ENCODE data around the gene MED16.
"Not testable (repeated sequence)": the region's sequence is repeated elsewhere in the genome, so short reads cannot be mapped to it uniquely, and the experiment has no call there.

The MED16 gene

GRCh38 chr19:888581-889385, 4.2 kb downstream of the MED16 start:
- peak; percentile 41 for DNase-seq (ENCODE audit: low read depth, low spot score)

DNA sequence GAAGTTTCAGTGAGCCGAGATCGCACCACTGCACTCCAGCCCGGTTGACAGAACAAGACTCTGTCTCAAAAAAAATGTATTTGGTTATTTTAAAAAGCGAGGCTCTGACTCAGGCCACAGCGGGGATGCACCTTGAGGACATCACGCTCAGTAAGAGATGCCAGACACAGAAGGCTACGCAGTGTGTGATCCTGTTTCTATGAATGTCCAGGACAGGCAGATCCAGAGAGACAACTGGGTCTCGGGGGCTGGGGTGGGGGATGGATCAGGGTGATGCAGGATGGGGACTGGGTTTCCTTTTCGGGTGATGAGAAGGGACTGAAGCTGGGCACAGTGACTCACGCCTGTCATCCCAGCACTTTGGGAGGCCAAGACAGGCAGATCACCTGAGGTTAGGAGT, 5.4 kb downstream of the MED16 start:
- DNase-seq (ENCODE audit: low read depth, low spot score) = no peak

GRCh38 chr19:887072-887471, 5.9 kb downstream of the MED16 start:
- DNase-seq (ENCODE audit: low read depth, low spot score) = no peak

- no peak for DNase-seq (ENCODE audit: low read depth, low spot score)
Observed at GRCh38 chr19:885536-886224, 7.3 kb downstream of the MED16 start.

DNA sequence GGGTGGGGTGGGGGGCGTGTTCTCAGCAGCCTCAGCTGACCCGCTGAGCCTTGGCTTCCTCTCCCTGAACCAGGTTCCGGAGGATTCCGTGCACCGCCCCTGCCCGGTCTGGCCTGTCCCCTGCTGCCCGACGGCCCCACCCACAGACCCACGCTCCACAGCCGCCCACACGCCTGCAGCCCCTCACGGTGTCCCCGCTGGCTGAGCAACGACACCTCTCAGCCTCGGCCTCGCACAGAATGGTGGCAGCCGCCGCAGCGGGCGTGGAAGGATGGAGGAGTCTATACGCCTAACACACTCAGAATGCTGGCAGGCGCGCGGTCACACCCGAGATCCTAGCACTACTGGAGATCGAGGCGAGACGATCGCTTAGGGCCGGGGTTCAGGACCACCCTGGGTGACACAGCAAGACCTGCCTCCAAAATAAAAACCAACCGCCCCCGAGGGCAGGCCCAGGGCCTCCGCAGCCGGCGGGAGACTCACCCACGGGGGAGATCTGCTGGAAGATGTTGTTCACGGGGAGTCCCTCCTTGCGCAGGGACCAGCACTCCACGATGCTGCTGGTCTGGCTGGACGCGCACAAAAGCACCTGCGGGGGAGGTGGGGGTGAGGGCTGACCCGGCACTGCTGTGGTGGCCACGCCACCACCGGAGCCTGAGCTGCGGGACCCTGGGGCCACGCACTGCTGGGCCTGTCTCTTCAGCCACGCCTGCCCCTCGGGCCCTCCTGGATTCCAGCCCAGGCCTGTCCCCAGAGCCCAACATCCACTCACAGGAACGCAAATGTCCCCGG, 8.4 kb downstream of the MED16 start:
- DNase-seq (ENCODE audit: low read depth, low spot score) = no peak

DNA sequence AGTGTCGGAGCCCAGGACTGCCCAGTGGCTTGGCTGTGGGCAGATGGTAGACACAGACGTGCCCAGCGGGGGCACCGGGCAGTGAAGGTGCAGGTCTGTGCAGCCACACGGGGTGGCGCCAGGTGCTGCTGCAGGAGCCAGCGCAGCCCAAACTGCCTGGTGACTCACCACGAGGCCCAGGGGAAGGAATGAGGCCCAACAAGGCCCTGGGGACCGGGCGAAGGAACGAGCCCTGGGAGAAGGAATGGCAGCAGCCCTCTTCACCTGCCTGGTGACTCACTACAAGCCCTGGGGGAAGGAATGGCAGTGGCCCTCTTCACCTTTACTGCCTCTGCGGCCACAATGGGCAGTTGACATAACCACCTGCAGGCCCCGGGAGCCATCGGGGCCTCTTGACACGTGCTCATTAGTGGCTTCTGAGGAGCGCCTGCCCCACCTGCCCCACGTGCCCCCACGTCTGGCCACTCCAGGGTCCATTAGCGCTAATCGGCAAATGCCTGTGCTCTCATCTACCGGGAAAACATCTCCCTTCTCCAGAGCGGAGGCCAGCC, 9.3 kb downstream of the MED16 start:
- no peak for DNase-seq (ENCODE audit: low read depth, low spot score)

DNA sequence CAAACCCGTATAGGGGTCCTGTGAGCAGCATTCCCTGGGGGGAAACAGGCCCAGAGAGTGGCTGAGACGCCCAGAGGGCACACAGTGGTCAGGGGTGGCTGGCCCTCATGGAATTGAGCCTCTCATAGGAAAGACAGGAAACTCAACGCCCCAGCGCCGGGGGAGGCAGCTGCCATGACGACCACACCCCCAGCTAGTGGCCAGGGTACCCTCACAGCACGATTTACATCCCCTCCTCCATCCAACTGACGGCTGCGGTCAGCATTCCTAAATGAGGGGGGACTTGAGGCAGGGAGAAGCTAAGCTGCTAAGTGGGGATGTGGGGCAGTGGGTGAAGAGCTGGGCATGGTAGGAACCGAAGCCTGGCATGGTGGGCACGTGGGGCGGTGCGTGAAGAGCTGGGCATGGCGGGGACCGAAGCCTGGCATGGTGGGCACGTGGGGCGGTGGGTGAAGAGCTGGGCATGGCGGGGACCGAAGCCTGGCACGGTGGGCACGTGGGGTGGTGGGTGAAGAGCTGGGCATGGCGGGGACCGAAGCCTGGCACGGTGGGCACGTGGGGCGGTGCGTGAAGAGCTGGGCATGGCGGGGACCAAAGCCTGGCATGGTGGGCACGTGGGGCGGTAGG, 10.0 kb downstream of the MED16 start:
- DNase-seq (ENCODE audit: low read depth, low spot score) = no peak

GRCh38 chr19:881385-882071, 11.5 kb downstream of the MED16 start:
- no peak for DNase-seq (ENCODE audit: low read depth, low spot score)

DNA sequence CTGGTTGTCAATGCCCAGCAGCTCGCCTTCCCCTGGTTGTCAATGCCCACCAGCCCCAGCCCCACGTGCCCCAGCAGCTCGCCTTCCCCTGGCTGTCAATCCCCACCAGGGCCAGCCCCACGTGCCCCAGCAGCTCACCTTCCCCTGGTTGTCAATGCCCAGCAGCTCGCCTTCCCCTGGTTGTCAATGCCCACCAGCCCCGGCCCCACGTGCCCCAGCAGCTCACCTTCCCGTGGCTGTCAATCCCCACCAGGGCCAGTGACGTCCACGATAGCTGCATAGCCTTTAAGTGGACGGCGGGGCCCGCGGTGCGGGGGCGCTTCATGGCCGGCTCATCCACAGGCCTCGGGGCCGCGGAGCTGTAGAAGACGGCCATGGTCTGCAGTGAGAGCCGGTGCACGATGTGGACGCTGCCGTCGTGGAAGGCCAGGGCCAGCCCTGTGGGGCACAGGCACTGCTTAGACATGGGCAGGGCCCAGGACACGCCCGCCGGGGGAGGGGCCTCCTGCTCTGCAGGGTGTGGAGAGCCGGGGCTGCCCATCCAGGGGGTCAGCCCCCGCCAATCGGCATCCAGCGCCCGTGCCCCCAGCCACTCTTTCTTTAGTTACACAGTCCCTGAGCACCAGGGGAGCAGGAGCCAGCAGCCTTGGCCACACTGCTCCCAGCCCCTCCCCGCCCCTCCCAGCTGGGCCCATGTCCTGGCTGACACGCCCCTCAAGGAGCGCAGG, 13.1 kb downstream of the MED16 start:
- no peak for DNase-seq (ENCODE audit: low read depth, low spot score)

- not testable (repeated sequence) for DNase-seq (ENCODE audit: low read depth, low spot score)
Observed at GRCh38 chr19:878751-879561, 14.0 kb downstream of the MED16 start.

DNA sequence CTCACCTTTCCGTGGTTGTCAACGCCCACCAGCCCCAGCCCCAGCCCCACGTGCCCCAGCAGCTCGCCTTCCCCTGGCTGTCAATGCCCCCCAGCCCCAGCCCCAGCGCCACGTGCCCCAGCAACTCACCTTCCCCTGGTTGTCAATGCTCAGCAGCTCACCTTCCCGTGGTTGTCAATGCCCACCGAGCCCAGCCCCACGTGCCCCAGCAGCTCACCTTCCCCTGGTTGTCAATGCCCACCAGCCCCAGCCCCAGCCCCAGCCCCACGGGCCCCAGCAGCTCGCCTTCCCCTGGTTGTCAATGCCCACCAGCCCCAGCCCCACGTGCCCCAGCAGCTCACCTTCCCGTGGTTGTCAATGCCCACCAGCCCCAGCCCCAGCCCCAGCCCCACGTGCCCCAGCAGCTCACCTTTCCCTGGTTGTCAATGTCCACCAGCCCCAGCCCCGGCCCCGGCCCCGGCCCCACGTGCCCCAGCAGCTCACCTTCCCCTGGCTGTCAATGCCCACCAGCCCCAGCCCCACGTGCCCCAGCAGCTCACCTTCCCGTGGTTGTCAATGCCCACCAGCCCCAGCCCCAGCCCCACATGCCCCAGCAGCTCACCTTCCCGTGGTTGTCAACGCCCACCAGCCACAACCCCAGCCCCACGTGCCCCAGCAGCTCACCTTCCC, 14.9 kb downstream of the MED16 start:
- not testable (repeated sequence) for DNase-seq (ENCODE audit: low read depth, low spot score)

DNA sequence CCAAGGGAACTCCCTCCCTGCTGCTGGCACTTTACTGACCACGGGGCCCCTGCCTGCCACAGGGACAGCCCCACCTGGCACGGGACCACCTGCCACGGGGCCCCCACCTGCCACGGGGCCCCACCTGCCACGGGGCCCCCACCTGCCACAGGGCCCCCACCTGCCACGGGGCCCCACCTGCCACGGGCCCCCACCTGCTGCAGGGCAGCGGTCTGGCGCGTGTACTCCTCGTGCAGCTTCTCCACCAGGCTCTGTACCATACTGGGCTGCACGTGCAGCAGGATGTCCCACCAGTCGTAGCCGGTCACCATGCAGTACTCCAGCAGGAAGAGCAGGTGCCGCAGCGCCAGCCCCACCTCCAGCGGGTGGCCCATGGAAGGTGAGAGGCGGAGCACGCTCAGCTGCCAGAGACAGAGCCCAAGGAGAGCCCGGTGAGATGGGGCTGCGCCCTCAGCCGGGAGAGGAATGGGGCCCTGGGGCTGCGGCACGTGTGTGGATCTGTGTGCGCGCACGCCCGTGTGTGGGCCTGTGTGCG, 16.1 kb downstream of the MED16 start:
- DNase-seq (ENCODE audit: low read depth, low spot score) = no peak

DNA sequence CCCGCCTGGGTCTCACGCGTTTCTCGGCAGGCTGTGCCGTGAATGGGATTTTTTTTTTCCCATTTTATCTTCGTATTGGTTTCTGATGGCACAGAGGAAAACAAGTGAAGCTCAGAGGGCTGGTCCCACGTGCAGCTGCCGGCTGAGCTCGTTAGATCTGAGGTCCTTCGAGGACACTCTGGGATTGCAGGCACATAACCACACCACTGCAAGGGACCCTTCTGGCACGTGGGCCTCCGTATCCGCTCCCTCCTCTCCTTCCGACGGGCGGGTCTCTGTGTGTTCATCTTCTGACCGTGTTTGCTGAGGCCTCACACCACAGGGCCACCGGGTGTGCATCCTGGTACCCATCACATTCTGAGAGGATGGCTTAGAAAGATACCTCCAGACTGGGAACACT, 16.9 kb downstream of the MED16 start:
- DNase-seq (ENCODE audit: low read depth, low spot score) = no peak

GRCh38 chr19:875265-875879, 17.6 kb downstream of the MED16 start:
- DNase-seq (ENCODE audit: low read depth, low spot score) = no peak

DNA sequence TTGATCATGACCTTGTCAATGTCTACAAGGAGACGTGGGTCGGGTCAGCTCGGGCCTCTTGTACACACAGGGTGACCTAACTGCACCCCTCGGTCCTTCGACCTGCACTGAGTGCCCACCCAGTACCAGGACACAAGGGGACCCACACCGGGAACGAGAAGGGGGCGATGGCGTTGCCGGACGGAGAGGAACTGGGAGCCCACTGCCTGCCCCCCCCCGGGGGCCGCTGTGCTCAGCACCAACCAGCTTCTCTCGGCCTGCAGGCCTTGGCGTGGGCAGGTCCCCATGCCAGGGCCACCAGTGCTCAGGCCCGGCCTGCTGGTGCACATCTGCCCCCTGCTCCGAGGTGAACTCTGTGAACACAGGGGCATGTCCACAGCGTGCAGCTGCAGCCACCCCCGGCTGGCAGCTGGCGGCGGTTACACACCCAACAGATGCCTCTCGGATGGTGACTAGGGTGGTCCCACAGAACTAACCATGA, 19.4 kb downstream of the MED16 start:
- DNase-seq (ENCODE audit: low read depth, low spot score) = no peak

GRCh38 chr19:873084-873483, 19.9 kb downstream of the MED16 start:
- DNase-seq (ENCODE audit: low read depth, low spot score) = peak; percentile 59

- DNase-seq (ENCODE audit: low read depth, low spot score) = peak; percentile 66
Observed at GRCh38 chr19:872266-872951, 20.6 kb downstream of the MED16 start.
